AG10803 (cell line): ENCODE results near the gene C11orf54.
"Not testable (repeated sequence)": the region's sequence is repeated elsewhere in the genome, so short reads cannot be mapped to it uniquely, and the experiment has no call there.

ENCODE experiments used
- DNase-seq: peaks from one replicate; pipeline ENCODE4 v3.0.0; 2010; ENCODE audit warnings: low read depth
- H3K4me3 ChIP-seq: 2 replicates; pipeline ENCODE4 v1.5.1; 2011; ENCODE audit warnings: mild to moderate bottlenecking, low read length, control low read depth
- CTCF ChIP-seq: conservative IDR thresholded peaks from 2 replicates; pipeline ENCODE4 v1.5.1; 2011; ENCODE audit warnings: mild to moderate bottlenecking, low read length, control low read depth, inconsistent platforms

Gene C11orf54

DNA sequence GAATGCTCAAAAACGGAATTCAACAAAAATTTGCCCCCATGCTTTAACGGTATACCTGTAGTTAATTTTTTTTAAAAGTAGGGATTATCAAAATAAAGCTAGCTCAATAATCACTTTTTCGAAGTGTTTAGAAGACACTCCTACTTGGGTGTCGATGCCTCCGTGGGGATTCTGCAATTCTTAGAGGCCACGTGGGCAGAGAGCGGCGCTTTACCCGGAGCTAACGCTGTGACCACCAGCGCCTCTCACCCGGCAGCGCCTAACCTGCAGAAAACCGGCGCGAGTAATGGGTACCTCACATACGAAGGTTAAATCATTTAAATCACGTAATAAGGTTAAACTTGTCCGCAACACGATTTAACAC lies 760 bp upstream of the C11orf54 start:
- 0 out of 2 replicates have a peak, but pooled peaks have one; percentile 5 for TF ChIP-seq CTCF
- peak; percentile 68 for DNase-seq
- peak overlapping the region; percentile 91 for H3K4me3 ChIP-seq

DNA sequence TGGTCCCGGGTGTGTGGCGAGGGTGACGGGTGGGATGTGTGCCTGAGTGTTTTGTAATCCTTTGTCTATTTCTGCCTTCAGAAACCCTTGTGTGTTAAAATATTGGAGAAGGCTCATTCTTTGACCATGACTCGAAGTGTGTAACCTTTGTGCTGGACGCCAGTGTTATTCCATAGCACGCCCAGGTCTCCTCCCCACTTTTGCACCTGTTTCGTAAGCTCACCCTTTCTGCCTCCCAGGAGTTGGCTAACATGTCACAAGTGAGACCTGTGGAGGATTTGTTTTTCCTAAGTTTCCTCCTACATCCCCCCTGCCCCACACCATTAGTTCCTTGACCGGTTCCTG lies 382 bp downstream of the C11orf54 start:
- H3K4me3 ChIP-seq, result peak overlapping the region; percentile 91
- TF ChIP-seq CTCF, result no peak
- peak; percentile 66 for DNase-seq

GRCh38 chr11:93743291-93743690 lies 1.8 kb downstream of the C11orf54 start:
- H3K4me3 ChIP-seq, result no peak overlapping the region
- no peak for DNase-seq
- TF ChIP-seq CTCF, result no peak

DNA sequence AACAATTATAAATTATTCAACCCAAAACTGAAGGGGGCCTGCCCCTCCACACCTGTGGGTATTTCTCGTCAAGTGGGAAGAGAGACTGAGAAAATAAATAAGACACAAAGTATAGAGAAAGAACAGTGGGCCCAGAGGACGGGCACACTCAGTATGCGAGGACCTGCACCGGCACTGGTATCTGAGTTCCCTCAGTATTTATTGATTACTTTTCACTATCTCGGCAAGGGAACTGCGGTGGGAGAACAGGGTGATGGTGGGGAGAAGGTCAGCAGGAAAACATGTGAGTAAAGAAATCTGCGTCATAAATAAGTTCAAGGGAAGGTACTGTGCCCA lies 3.2 kb downstream of the C11orf54 start:
- DNase-seq, result no peak
- H3K4me3 ChIP-seq, result no peak overlapping the region
- TF ChIP-seq CTCF, result no peak

- not testable (repeated sequence) for DNase-seq, H3K4me3 ChIP-seq
Observed at GRCh38 chr11:93745005-93745755, 3.7 kb downstream of the C11orf54 start.

GRCh38 chr11:93746101-93746500 lies 4.6 kb downstream of the C11orf54 start:
- H3K4me3 ChIP-seq, result no peak overlapping the region
- no peak for TF ChIP-seq CTCF
- DNase-seq, result no peak

GRCh38 chr11:93747122-93747521 lies 5.7 kb downstream of the C11orf54 start:
- DNase-seq, result no peak
- no peak overlapping the region for H3K4me3 ChIP-seq
- no peak for TF ChIP-seq CTCF

DNA sequence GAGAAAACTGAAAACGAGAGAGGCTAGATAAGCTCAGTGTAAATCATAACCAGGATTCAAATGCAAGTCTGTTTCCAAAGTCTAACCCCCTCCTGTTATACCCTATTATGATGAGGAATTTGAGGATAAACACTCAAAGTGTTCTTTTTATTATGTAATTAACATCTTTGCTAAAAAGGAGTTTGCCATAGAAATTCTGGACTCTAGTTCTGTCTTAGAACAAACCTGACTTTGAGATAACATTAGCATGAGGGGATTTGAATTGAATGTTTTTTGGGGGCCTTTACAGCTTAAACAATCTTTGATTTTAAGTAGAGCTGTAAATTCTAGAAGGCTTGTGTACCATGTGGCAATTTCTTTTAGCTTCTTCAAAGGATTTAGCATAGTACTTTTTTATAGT lies 9.5 kb downstream of the C11orf54 start:
- no peak overlapping the region for H3K4me3 ChIP-seq
- no peak for TF ChIP-seq CTCF
- no peak for DNase-seq
